ENCODE data around the gene SMARCA2.

DNA sequence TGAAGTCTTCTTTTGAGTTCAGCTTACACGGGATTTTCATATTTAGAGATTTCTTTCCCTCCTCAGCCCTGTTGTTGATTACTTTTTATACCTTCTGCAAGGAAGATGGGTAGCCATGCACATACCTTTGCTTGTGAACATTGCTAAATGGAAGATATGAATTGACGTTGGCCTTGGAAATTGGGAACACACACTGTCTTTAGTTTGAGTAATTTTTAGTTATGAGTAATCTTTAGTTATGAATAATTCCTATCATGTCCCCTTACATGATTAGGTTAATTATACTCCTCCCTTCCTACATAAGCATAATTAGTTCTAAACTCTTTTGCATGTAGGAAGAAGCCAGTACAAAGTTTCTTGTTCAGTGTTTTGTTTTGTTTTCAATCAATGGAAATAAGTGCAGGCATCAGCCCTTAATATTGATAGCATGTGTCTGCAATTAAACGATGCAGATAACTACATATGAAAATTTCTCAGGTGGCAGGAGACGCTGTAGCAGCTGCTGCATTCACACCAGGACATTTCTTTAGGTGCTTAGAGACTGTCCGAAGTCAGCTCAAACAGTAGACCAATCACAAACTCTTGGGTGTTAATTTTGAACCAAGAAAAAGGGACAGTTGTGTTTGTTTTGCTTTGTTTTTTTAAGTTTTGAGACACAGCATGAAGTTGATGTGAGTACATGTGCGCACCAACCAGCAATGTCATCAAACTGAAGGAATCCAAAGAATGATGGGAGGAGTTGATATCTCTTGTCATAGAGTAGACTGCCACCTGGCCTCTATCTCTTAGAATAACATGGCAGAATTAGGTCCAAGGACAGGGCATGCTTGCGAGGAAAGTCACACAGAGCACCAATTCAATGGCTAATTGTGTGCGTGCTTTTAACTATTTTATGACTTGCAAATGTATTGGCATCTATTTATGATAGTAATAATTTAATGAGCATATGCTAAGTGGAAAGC lies 51.4 kb downstream of the SMARCA2 start:
- TF ChIP-seq, protein P1, sequence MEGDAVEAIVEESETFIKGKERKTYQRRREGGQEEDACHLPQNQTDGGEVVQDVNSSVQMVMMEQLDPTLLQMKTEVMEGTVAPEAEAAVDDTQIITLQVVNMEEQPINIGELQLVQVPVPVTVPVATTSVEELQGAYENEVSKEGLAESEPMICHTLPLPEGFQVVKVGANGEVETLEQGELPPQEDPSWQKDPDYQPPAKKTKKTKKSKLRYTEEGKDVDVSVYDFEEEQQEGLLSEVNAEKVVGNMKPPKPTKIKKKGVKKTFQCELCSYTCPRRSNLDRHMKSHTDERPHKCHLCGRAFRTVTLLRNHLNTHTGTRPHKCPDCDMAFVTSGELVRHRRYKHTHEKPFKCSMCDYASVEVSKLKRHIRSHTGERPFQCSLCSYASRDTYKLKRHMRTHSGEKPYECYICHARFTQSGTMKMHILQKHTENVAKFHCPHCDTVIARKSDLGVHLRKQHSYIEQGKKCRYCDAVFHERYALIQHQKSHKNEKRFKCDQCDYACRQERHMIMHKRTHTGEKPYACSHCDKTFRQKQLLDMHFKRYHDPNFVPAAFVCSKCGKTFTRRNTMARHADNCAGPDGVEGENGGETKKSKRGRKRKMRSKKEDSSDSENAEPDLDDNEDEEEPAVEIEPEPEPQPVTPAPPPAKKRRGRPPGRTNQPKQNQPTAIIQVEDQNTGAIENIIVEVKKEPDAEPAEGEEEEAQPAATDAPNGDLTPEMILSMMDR (IDR thresholded peaks at IDR 0.05) = no peak
- no peak for TF ChIP-seq POLR2A (IDR thresholded peaks at IDR 0.05)

Data from testis (tissue), 2 donors.